ENCODE measurements around the gene FXYD3.

FXYD3 gene

DNA sequence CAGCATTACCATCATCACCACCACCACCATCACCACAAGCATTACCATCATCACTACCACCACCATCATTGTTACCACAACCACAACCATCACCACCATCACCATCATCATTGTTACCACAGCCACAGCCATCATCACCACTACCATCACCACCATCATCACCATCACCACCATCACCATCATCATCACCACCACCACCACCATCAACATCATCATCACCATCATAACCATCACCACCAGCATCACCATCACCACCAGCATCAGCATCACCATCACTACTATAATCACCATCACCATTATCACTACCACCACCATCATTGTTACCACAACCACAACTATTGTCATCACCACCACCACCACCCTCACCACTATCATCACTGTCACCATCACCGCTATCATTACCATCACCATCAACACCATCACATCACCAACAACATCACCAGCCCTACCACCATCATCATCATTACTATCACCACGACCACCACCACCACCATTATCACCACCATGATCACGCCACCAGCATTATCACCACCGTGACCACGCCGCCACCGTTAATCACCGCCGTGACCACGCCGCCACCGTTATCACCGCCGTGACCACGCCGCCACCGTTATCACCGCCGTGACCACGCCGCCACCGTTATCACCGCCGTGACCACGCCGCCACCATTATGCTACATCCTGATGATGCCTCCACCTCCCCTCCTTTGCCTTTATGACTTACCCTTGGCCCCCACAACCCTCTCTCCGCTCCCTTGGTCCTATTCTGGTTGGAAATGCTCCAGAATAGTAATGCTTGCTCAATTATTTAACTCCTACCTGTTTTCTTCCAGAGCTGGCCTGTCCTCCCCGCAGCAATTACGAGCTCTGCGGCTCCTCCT, 10.0 kb upstream of the FXYD3 start:
- TF ChIP-seq, protein P1, sequence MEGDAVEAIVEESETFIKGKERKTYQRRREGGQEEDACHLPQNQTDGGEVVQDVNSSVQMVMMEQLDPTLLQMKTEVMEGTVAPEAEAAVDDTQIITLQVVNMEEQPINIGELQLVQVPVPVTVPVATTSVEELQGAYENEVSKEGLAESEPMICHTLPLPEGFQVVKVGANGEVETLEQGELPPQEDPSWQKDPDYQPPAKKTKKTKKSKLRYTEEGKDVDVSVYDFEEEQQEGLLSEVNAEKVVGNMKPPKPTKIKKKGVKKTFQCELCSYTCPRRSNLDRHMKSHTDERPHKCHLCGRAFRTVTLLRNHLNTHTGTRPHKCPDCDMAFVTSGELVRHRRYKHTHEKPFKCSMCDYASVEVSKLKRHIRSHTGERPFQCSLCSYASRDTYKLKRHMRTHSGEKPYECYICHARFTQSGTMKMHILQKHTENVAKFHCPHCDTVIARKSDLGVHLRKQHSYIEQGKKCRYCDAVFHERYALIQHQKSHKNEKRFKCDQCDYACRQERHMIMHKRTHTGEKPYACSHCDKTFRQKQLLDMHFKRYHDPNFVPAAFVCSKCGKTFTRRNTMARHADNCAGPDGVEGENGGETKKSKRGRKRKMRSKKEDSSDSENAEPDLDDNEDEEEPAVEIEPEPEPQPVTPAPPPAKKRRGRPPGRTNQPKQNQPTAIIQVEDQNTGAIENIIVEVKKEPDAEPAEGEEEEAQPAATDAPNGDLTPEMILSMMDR (IDR thresholded peaks at IDR 0.05; ENCODE audit: borderline replicate concordance, control extremely low read depth, extremely low read depth, insufficient read depth, missing control alignments), result no peak
- no peak for DNase-seq (ENCODE audit: low spot score)
- in situ Hi-C loops (cut with MboI; ENCODE audit: low sequenced_read_pairs, unreplicated experiment), result no loop called here

DNA sequence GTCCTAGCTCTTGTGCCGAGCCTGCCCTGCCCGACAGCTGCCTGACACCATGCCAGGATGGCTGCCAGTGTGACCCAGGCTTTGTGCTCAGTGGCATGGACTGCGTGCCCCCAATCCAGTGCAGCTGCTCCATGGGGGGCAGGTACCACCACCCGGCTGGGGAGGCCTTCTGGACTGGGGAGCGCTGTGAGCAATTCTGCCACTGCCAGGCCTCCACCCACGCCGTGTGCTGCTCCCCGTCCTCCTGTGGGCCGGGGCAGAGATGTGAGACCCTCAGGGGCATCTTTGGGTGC, 9.4 kb upstream of the FXYD3 start:
- TF ChIP-seq, protein P1 (IDR thresholded peaks at IDR 0.05; ENCODE audit: borderline replicate concordance, control extremely low read depth, extremely low read depth, insufficient read depth, missing control alignments), result no peak
- DNase-seq (ENCODE audit: low spot score), result no peak
- in situ Hi-C loops (cut with MboI; ENCODE audit: low sequenced_read_pairs, unreplicated experiment), result no loop called here

DNA sequence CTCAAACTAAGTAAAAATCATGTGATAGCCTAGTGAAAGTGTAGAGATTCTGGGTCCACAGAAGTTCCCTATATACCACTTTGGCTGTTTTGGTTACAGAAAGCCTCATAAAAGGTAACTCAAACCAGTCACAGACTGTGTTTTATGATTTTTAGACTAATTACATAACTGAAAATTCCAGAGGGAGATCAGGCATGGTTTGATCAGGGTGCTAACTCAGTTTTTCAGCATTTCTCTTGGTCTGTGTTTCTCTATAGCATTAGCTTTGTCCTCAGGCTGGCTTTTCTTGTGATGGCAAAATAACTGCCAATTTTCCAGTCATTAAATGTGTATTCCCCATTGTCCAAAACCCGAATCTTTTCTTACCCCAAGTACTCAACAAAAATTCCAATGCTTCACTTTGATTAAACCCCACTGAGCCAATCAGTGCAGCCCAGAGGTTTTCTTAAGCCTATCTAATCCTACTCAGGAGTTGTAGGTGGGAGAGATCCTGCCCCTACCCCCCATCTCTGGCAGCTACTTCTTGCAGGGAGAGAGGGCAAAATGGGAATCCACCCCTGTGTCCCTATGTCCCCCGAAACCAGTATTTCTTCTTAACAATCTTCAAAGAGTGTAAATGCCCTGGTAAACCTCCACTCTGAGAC, 8.6 kb upstream of the FXYD3 start:
- no peak for DNase-seq (ENCODE audit: low spot score)
- TF ChIP-seq, protein P1 (IDR thresholded peaks at IDR 0.05; ENCODE audit: borderline replicate concordance, control extremely low read depth, extremely low read depth, insufficient read depth, missing control alignments), result no peak
- in situ Hi-C loops (cut with MboI; ENCODE audit: low sequenced_read_pairs, unreplicated experiment), result no loop called here

DNA sequence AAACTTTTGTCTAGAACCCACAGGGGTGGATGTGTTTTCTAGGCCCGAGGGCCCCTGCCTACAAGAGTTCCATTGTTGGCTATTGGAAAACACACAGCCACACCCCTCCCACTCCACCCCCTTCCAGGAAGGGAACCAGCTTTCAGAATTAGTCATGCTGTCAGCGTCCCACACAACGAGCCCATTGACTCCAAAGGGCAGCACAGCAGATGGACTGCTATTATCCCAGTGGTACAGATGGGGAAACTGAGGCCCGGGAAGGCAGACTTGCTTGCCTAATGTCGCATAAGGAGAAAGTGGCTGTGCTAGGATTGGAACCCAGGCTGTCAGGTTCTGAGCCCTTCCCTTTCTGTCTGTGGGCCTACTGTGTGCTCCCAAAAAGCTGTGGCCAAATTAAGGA, 8.1 kb upstream of the FXYD3 start:
- DNase-seq (ENCODE audit: low spot score), result no peak
- TF ChIP-seq, protein P1 (IDR thresholded peaks at IDR 0.05; ENCODE audit: borderline replicate concordance, control extremely low read depth, extremely low read depth, insufficient read depth, missing control alignments), result no peak
- in situ Hi-C loops (cut with MboI; ENCODE audit: low sequenced_read_pairs, unreplicated experiment), result no loop called here

DNA sequence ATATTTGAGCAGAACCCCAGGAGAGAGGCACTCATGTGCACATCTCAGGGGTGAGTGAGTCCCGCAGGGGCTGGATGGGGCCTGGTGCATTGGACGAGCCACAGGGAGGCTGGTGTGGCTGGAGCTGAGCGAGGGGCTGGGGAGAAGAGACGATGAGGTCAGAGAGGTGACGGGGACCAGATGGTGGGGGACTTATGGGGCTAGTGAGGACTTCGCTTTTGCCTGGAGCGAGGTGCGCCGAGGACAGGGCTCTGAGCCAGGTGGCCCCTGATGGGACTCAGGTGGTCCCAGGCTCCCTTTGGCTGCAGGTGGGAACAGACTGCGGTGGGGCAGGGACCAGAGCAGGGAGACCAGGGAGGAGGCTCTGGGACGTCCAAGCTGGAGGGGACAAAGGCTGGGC, 6.9 kb upstream of the FXYD3 start:
- no peak for DNase-seq (ENCODE audit: low spot score)
- in situ Hi-C loops (cut with MboI; ENCODE audit: low sequenced_read_pairs, unreplicated experiment), result no loop called here
- TF ChIP-seq, protein P1 (IDR thresholded peaks at IDR 0.05; ENCODE audit: borderline replicate concordance, control extremely low read depth, extremely low read depth, insufficient read depth, missing control alignments), result no peak

DNA sequence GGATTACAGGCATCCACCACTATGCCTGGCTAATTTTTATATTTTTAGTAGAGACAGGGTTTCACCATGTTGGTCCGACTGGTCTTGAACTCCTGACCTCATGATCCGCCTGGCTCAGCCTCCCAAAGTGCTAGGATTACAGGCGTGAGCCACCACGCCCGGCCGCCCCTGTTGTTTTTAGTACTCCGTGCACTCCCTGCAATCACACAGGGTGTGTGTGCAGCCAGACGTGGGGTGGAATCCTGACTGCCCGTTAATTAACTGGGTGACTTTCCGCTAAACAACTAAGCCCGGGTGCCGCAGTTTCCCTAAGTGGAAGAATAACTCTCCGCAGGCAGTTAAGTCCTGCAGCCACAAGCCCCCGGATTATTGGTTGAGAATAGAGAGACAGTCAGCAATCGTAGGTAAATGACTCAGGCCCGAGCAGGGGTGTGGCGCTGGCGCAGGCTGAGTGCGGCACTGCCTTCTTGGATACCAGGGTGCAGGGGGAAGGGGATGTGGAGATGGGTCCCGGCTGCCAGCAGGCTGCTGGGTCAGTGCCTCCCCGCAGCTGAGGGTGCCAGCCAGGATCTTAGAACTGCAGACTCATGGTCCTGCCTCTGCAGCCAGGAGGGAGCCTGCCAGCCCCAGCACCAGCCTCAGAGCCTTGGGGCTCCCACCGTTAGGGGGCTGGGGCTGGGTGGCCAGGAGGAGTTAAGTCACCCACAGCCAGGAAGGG, 6.1 kb upstream of the FXYD3 start:
- DNase-seq (ENCODE audit: low spot score), result no peak
- TF ChIP-seq, protein P1 (IDR thresholded peaks at IDR 0.05; ENCODE audit: borderline replicate concordance, control extremely low read depth, extremely low read depth, insufficient read depth, missing control alignments), result no peak
- in situ Hi-C loops (cut with MboI; ENCODE audit: low sequenced_read_pairs, unreplicated experiment), result no loop called here

Data from GM13976 (cell line).